ENCODE data around the gene IL17RE. TPM values are rescaled to one million over a fixed set of nuclear protein-coding genes. Genes with fewer than 3 reads are reported as not detected.
A peak's percentile ranks its signal among the peaks of the same experiment; 100 is the strongest.

The IL17RE gene
- total RNA-seq, 4 donors from 2014 or later = 0.99 to 1.7 (median 1.2) TPM

- 5% methylated on average over 8 of the region's 13 CpGs for WGBS
- DNase-seq (ENCODE audit: extremely low spot score) = no peak
- intact Hi-C loops (cut with DNase I) = loop anchor here (5.0 to 10.0 kb wide), 2 partner anchors 95 to 292 kb away; partner anchors contain the start of gene FANCD2
- H3K4me1 ChIP-seq = peaks cover 22 to 50% (median 38%) of the 10 kb centered on the region in 4 donors
- H3K36me3 ChIP-seq = peaks cover 9 to 52% (median 48%) of the 10 kb centered on the region in 4 donors
- H3K9me3 ChIP-seq = no peaks in the 10 kb centered on the region
- peak overlapping the region; percentile 70 to 89 (median 79) for H3K4me3 ChIP-seq
- peak overlapping the region; percentile 93 to 99 (median 96) for H3K27ac ChIP-seq (replicated peaks in 1 of 4)
- TF ChIP-seq POLR2A (IDR thresholded peaks at IDR 0.05; ENCODE audit: low read depth) (no peak), EP300 (IDR thresholded peaks at IDR 0.05) (no peak), POLR2AphosphoS5 (IDR thresholded peaks at IDR 0.05) (peak; percentile 18 to 60)
- TF ChIP-seq, protein P1, sequence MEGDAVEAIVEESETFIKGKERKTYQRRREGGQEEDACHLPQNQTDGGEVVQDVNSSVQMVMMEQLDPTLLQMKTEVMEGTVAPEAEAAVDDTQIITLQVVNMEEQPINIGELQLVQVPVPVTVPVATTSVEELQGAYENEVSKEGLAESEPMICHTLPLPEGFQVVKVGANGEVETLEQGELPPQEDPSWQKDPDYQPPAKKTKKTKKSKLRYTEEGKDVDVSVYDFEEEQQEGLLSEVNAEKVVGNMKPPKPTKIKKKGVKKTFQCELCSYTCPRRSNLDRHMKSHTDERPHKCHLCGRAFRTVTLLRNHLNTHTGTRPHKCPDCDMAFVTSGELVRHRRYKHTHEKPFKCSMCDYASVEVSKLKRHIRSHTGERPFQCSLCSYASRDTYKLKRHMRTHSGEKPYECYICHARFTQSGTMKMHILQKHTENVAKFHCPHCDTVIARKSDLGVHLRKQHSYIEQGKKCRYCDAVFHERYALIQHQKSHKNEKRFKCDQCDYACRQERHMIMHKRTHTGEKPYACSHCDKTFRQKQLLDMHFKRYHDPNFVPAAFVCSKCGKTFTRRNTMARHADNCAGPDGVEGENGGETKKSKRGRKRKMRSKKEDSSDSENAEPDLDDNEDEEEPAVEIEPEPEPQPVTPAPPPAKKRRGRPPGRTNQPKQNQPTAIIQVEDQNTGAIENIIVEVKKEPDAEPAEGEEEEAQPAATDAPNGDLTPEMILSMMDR (IDR thresholded peaks at IDR 0.05) = no peak
- H3K27me3 ChIP-seq = peaks cover 0 to 8% (median 0%) of the 10 kb centered on the region in 4 donors
These were observed 29.8 kb downstream of the IL17RE start for GRCh38 chr3:9932535-9932842.

DNA sequence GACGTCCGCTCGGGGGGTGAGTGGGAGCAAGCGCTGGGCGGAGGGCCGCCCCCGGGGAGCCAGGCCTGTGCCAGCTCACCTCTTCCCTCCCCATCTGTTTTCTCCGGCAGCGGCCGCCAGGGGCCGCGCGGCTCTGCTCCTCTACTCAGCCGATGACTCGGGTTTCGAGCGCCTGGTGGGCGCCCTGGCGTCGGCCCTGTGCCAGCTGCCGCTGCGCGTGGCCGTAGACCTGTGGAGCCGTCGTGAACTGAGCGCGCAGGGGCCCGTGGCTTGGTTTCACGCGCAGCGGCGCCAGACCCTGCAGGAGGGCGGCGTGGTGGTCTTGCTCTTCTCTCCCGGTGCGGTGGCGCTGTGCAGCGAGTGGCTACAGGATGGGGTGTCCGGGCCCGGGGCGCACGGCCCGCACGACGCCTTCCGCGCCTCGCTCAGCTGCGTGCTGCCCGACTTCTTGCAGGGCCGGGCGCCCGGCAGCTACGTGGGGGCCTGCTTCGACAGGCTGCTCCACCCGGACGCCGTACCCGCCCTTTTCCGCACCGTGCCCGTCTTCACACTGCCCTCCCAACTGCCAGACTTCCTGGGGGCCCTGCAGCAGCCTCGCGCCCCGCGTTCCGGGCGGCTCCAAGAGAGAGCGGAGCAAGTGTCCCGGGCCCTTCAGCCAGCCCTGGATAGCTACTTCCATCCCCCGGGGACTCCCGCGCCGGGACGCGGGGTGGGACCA, 30.4 kb downstream of the IL17RE start:
- intact Hi-C loops (cut with DNase I) = loop anchor here (5.0 to 10.0 kb wide), 2 partner anchors 94 to 292 kb away; partner anchors contain the start of gene FANCD2
- TF ChIP-seq EP300 (IDR thresholded peaks at IDR 0.05) (no peak), POLR2A (IDR thresholded peaks at IDR 0.05; ENCODE audit: low read depth) (no peak), POLR2AphosphoS5 (IDR thresholded peaks at IDR 0.05) (no peak)
- TF ChIP-seq, protein P1 (IDR thresholded peaks at IDR 0.05) = peak; percentile 74 to 84 (median 80)
- H3K9me3 ChIP-seq = no peaks in the 10 kb centered on the region
- H3K4me3 ChIP-seq = peak overlapping the region; percentile 70 to 89 (median 79)
- WGBS = 0% methylated on average over 17 of the region's 77 CpGs
- peak; percentile 95 for DNase-seq (ENCODE audit: extremely low spot score)
- H3K27ac ChIP-seq (replicated peaks in 1 of 4) = peak overlapping the region; percentile 93 to 99 (median 96)
- peaks cover 0 to 8% (median 0%) of the 10 kb centered on the region in 4 donors for H3K27me3 ChIP-seq
- H3K36me3 ChIP-seq = peaks cover 14 to 55% (median 52%) of the 10 kb centered on the region in 4 donors
- peaks cover 22 to 52% (median 38%) of the 10 kb centered on the region in 4 donors for H3K4me1 ChIP-seq

DNA sequence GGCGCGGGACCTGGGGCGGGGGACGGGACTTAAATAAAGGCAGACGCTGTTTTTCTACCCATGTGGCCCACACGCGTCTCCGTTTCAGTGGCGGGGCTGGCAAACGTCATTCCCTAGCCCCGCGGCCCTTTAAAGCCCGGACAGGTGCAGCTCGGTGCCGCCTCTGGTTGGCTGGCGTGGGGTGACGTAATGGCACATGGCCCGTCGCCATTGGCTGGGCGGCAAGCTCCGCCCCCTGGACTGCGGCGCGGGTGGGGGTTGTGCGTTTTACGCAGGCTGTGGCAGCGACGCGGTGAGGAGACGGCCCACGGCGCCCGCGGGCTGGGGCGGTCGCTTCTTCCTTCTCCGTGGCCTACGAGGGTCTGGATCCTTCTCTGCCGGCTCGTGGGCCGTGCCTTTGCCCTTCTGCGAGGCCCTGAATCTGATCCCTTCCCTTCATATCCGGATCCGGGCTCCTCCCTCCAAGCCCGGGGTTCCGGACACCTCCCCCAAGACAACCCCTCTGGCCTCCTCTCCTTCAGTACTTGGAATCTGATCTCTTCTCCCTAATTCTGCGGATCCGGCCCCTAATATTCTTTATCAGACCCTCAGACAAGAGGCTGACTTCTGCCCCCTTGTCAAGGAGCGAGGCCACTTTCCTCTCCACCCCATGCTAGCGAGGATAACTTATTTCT, 31.1 kb downstream of the IL17RE start, which contains the start of gene CRELD1:
TSS of gene CRELD1 (plus strand) at position 274 of the 674 bp plus-strand sequence. CDS start 605 bp downstream, outside the sequence.
- intact Hi-C loops (cut with DNase I) = loop anchor here (5.0 to 10.0 kb wide), 2 partner anchors 94 to 291 kb away; partner anchors contain the start of gene FANCD2
- Histone ChIP-seq H3K27me3 (peaks cover 0 to 8% (median 0%) of the 10 kb centered on the region in 4 donors), H3K36me3 (peaks cover 10 to 55% (median 49%) of the 10 kb centered on the region in 4 donors), H3K9me3 (no peaks in the 10 kb centered on the region), H3K27ac (replicated peaks in 1 of 4) (peak within 1 kb of the TSS; percentile 93 to 99 (median 96)), H3K4me1 (peaks cover 22 to 52% (median 38%) of the 10 kb centered on the region in 4 donors), H3K4me3 (peak within 1 kb of the TSS; percentile 70 to 89 (median 79))
- peak; percentile 99 for DNase-seq (ENCODE audit: extremely low spot score)
- WGBS = 0% methylated on average over 16 of the region's 50 CpGs
- peak; percentile 94 to 98 for TF ChIP-seq POLR2AphosphoS5 (IDR thresholded peaks at IDR 0.05)
- TF ChIP-seq POLR2A (IDR thresholded peaks at IDR 0.05; ENCODE audit: low read depth) = peak; percentile 67
- TF ChIP-seq, protein P1 (IDR thresholded peaks at IDR 0.05) = no peak

- Histone ChIP-seq H3K4me3 (peak overlapping the region; percentile 70 to 89 (median 79)), H3K4me1 (peaks cover 22 to 52% (median 38%) of the 10 kb centered on the region in 4 donors), H3K9me3 (no peaks in the 10 kb centered on the region), H3K27ac (replicated peaks in 1 of 4) (peak overlapping the region; percentile 93 to 99 (median 96)), H3K36me3 (peaks cover 10 to 50% (median 46%) of the 10 kb centered on the region in 4 donors), H3K27me3 (peaks cover 0 to 8% (median 0%) of the 10 kb centered on the region in 4 donors)
- intact Hi-C loops (cut with DNase I) = loop anchor here (5.0 to 10.0 kb wide), 2 partner anchors 93 to 291 kb away; partner anchors contain the start of gene FANCD2
- TF ChIP-seq POLR2A (IDR thresholded peaks at IDR 0.05; ENCODE audit: low read depth) = no peak
- TF ChIP-seq, protein P1 (IDR thresholded peaks at IDR 0.05) = peak in 2 of 3 experiments; percentile 28 to 29
- no peak for TF ChIP-seq EP300 (IDR thresholded peaks at IDR 0.05)
- no peak for TF ChIP-seq POLR2AphosphoS5 (IDR thresholded peaks at IDR 0.05)
- DNase-seq (ENCODE audit: extremely low spot score) = no peak
- WGBS = 0% methylated on average over 1 of the region's 11 CpGs
These were observed 31.6 kb downstream of the IL17RE start for GRCh38 chr3:9934235-9934621.

Data from esophagus muscularis mucosa (tissue), 4 donors.